Uterus (tissue), 2 donors: Measurements from ENCODE around the gene NAV2.

Experiments
- CTCF ChIP-seq, 4 experiments: fragments of 200-600 bp in 2 of 4; fragments of 450-650 bp in 2 of 4; sonication (generic) in 2 of 4; IDR thresholded peaks; one replicate each; pipeline ENCODE4 v1.5.1; 2016 to 2019; ENCODE audit warnings: antibody characterized with exemption in 4 of 4, mild to moderate bottlenecking in 2 of 4, moderate library complexity in 1 of 4
- POLR2A ChIP-seq, 2 donors: fragments of 450-650 bp; IDR thresholded peaks; one replicate each; pipeline ENCODE4 v1.6.1; 2016; ENCODE audit warnings: antibody characterized with exemption in 2 of 2, mild to moderate bottlenecking in 1 of 2, moderate library complexity in 1 of 2

- TF ChIP-seq CTCF (IDR thresholded peaks at IDR 0.05) (no peak), POLR2A (IDR thresholded peaks at IDR 0.05) (no peak)
These were observed 366.2 kb downstream of the NAV2 start for GRCh38 chr11:20078846-20079245.
